ENCODE results near the gene C14orf180. TPM values are rescaled to one million over a fixed set of nuclear protein-coding genes. Genes with fewer than 3 reads are reported as not detected.

Gene C14orf180
- total and polyA plus RNA-seq, 4 experiments from 2014 or later, result not detected

- intact Hi-C loops (cut with micrococcal nuclease), result no loop called here
- no peaks in the 10 kb centered on the region for H3K9me3 ChIP-seq (ENCODE audit: control insufficient read depth in 1 of 2, low read length in 2 of 2)
- no peak for DNase-seq
- H3K27ac ChIP-seq (ENCODE audit: low read depth, low read length), result no peak overlapping the region
- Mint-ChIP-seq H3K27me3 (peaks cover 12 to 32% of the 10 kb centered on the region in 2 donors), H3K9me3 (no peaks in the 10 kb centered on the region), H3K27ac (no peak overlapping the region), H3K36me3 (no peaks in the 10 kb centered on the region), H3K4me1 (no peaks in the 10 kb centered on the region), H3K4me3 (no peak overlapping the region)
- H3K4me3 ChIP-seq (ENCODE audit: low read length in 2 of 2), result no peak overlapping the region
- no peaks in the 10 kb centered on the region for H3K4me1 ChIP-seq (ENCODE audit: insufficient read depth, low read length)
- ChIA-PET POLR2A (ENCODE audit: partially characterized antibody) (no interaction called here), CTCF (ENCODE audit: partially characterized antibody) (no interaction called here)
- H3K36me3 ChIP-seq (ENCODE audit: insufficient read depth, low read length), result no peaks in the 10 kb centered on the region
- H3K27me3 ChIP-seq (ENCODE audit: insufficient read depth, low read length), result no peaks in the 10 kb centered on the region
Observed at GRCh38 chr14:104547310-104547997, 32.1 kb upstream of the C14orf180 start.

- H3K36me3 ChIP-seq (ENCODE audit: insufficient read depth, low read length), result no peaks in the 10 kb centered on the region
- Mint-ChIP-seq H3K4me1 (no peaks in the 10 kb centered on the region), H3K9me3 (no peaks in the 10 kb centered on the region), H3K27ac (no peak overlapping the region), H3K4me3 (no peak overlapping the region), H3K36me3 (no peaks in the 10 kb centered on the region), H3K27me3 (peaks cover 13 to 27% of the 10 kb centered on the region in 2 donors)
- H3K27me3 ChIP-seq (ENCODE audit: insufficient read depth, low read length), result no peaks in the 10 kb centered on the region
- no peaks in the 10 kb centered on the region for H3K9me3 ChIP-seq (ENCODE audit: control insufficient read depth in 1 of 2, low read length in 2 of 2)
- H3K4me3 ChIP-seq (ENCODE audit: low read length in 2 of 2), result no peak overlapping the region
- H3K4me1 ChIP-seq (ENCODE audit: insufficient read depth, low read length), result no peaks in the 10 kb centered on the region
- ChIA-PET CTCF (ENCODE audit: partially characterized antibody) (no interaction called here), POLR2A (ENCODE audit: partially characterized antibody) (no interaction called here)
- H3K27ac ChIP-seq (ENCODE audit: low read depth, low read length), result no peak overlapping the region
- intact Hi-C loops (cut with micrococcal nuclease), result no loop called here
- no peak for DNase-seq
Observed at GRCh38 chr14:104547998-104548700, 31.4 kb upstream of the C14orf180 start.

GRCh38 chr14:104548802-104549535 lies 30.6 kb upstream of the C14orf180 start:
- H3K9me3 Mint-ChIP-seq, result no peaks in the 10 kb centered on the region
- CTCF ChIA-PET (ENCODE audit: partially characterized antibody), result no interaction called here
- intact Hi-C loops (cut with micrococcal nuclease), result no loop called here
- H3K27me3 Mint-ChIP-seq, result peaks cover 13 to 22% of the 10 kb centered on the region in 2 donors
- Histone ChIP-seq H3K9me3 (ENCODE audit: control insufficient read depth in 1 of 2, low read length in 2 of 2) (no peaks in the 10 kb centered on the region), H3K36me3 (ENCODE audit: insufficient read depth, low read length) (no peaks in the 10 kb centered on the region), H3K4me1 (ENCODE audit: insufficient read depth, low read length) (no peaks in the 10 kb centered on the region), H3K4me3 (ENCODE audit: low read length in 2 of 2) (no peak overlapping the region), H3K27me3 (ENCODE audit: insufficient read depth, low read length) (no peaks in the 10 kb centered on the region), H3K27ac (ENCODE audit: low read depth, low read length) (no peak overlapping the region)
- no peak overlapping the region for H3K27ac Mint-ChIP-seq
- POLR2A ChIA-PET (ENCODE audit: partially characterized antibody), result no interaction called here
- no peaks in the 10 kb centered on the region for H3K4me1 Mint-ChIP-seq
- no peaks in the 10 kb centered on the region for H3K36me3 Mint-ChIP-seq
- no peak for DNase-seq
- no peak overlapping the region for H3K4me3 Mint-ChIP-seq

- H3K36me3 ChIP-seq (ENCODE audit: insufficient read depth, low read length), result no peaks in the 10 kb centered on the region
- H3K4me1 ChIP-seq (ENCODE audit: insufficient read depth, low read length), result no peaks in the 10 kb centered on the region
- H3K9me3 Mint-ChIP-seq, result no peaks in the 10 kb centered on the region
- H3K4me1 Mint-ChIP-seq, result no peaks in the 10 kb centered on the region
- no peaks in the 10 kb centered on the region for H3K27me3 ChIP-seq (ENCODE audit: insufficient read depth, low read length)
- no peak overlapping the region for H3K4me3 ChIP-seq (ENCODE audit: low read length in 2 of 2)
- intact Hi-C loops (cut with micrococcal nuclease), result no loop called here
- H3K4me3 Mint-ChIP-seq, result no peak overlapping the region
- ChIA-PET CTCF (ENCODE audit: partially characterized antibody) (no interaction called here), POLR2A (ENCODE audit: partially characterized antibody) (no interaction called here)
- H3K27ac Mint-ChIP-seq, result no peak overlapping the region
- H3K36me3 Mint-ChIP-seq, result no peaks in the 10 kb centered on the region
- DNase-seq, result no peak
- H3K27me3 Mint-ChIP-seq, result peaks cover 10 to 19% of the 10 kb centered on the region in 2 donors
- H3K9me3 ChIP-seq (ENCODE audit: control insufficient read depth in 1 of 2, low read length in 2 of 2), result no peaks in the 10 kb centered on the region
- no peak overlapping the region for H3K27ac ChIP-seq (ENCODE audit: low read depth, low read length)
Observed at GRCh38 chr14:104549536-104550339, 29.8 kb upstream of the C14orf180 start.

GRCh38 chr14:104550340-104550860 lies 29.2 kb upstream of the C14orf180 start:
- intact Hi-C loops (cut with micrococcal nuclease), result no loop called here
- Histone ChIP-seq H3K27me3 (ENCODE audit: insufficient read depth, low read length) (no peaks in the 10 kb centered on the region), H3K27ac (ENCODE audit: low read depth, low read length) (no peak overlapping the region), H3K36me3 (ENCODE audit: insufficient read depth, low read length) (no peaks in the 10 kb centered on the region), H3K4me3 (ENCODE audit: low read length in 2 of 2) (no peak overlapping the region), H3K4me1 (ENCODE audit: insufficient read depth, low read length) (no peaks in the 10 kb centered on the region), H3K9me3 (ENCODE audit: control insufficient read depth in 1 of 2, low read length in 2 of 2) (no peaks in the 10 kb centered on the region)
- DNase-seq, result no peak
- ChIA-PET CTCF (ENCODE audit: partially characterized antibody) (no interaction called here), POLR2A (ENCODE audit: partially characterized antibody) (no interaction called here)
- H3K27me3 Mint-ChIP-seq, result peaks cover 6 to 14% of the 10 kb centered on the region in 2 donors
- no peak overlapping the region for H3K27ac Mint-ChIP-seq
- no peak overlapping the region for H3K4me3 Mint-ChIP-seq
- H3K9me3 Mint-ChIP-seq, result no peaks in the 10 kb centered on the region
- no peaks in the 10 kb centered on the region for H3K4me1 Mint-ChIP-seq
- H3K36me3 Mint-ChIP-seq, result no peaks in the 10 kb centered on the region

- no peaks in the 10 kb centered on the region for H3K4me1 ChIP-seq (ENCODE audit: insufficient read depth, low read length)
- H3K27ac ChIP-seq (ENCODE audit: low read depth, low read length), result no peak overlapping the region
- Mint-ChIP-seq H3K36me3 (no peaks in the 10 kb centered on the region), H3K27ac (no peak overlapping the region), H3K27me3 (peaks cover 5 to 12% of the 10 kb centered on the region in 2 donors), H3K4me1 (no peaks in the 10 kb centered on the region), H3K4me3 (no peak overlapping the region), H3K9me3 (no peaks in the 10 kb centered on the region)
- ChIA-PET CTCF (ENCODE audit: partially characterized antibody) (no interaction called here), POLR2A (ENCODE audit: partially characterized antibody) (no interaction called here)
- no peak overlapping the region for H3K4me3 ChIP-seq (ENCODE audit: low read length in 2 of 2)
- intact Hi-C loops (cut with micrococcal nuclease), result no loop called here
- H3K36me3 ChIP-seq (ENCODE audit: insufficient read depth, low read length), result no peaks in the 10 kb centered on the region
- no peak for DNase-seq
- no peaks in the 10 kb centered on the region for H3K9me3 ChIP-seq (ENCODE audit: control insufficient read depth in 1 of 2, low read length in 2 of 2)
- H3K27me3 ChIP-seq (ENCODE audit: insufficient read depth, low read length), result no peaks in the 10 kb centered on the region
Observed at GRCh38 chr14:104550861-104551728, 28.5 kb upstream of the C14orf180 start.
